ENCODE results near the gene FKBP1A.

DNA sequence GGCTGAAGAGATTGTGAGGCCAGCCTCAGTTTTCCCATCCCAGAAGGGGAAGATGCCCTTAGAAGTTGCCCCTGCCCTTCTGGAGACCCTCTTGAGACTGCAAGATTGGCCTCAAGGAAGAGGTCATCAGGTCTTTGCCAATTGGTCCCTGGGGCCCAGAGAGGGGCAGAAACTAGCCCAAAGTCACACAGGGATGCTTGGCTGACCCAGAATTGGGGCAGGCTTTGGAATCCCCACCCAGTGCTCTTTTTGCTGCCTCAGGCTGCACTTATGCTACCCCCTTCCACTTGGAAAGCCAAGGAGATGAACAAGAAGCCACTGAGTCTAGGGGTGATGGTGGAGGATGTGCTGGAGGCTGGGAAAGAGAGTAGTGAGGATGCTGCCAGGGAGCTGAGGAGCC lies 24.9 kb upstream of the FKBP1A start:
- no peak for TF ChIP-seq BHLHE40 (IDR thresholded peaks at IDR 0.05; ENCODE audit: low read depth, low read length)
- no peak for TF ChIP-seq POLR2A (IDR thresholded peaks at IDR 0.05; ENCODE audit: low read depth, low read length)
- no peak for TF ChIP-seq CTCF (conservative IDR thresholded peaks at IDR 0.05; ENCODE audit: low read depth, low read length)
- TF ChIP-seq RAD21 (IDR thresholded peaks at IDR 0.05; ENCODE audit: low read length), result no peak
- TF ChIP-seq, protein P1, sequence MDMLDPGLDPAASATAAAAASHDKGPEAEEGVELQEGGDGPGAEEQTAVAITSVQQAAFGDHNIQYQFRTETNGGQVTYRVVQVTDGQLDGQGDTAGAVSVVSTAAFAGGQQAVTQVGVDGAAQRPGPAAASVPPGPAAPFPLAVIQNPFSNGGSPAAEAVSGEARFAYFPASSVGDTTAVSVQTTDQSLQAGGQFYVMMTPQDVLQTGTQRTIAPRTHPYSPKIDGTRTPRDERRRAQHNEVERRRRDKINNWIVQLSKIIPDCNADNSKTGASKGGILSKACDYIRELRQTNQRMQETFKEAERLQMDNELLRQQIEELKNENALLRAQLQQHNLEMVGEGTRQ (IDR thresholded peaks at IDR 0.05; ENCODE audit: low read depth, low read length), result no peak
